SU-DHL-6 (cell line): ENCODE data around the gene EGFL7.

Source experiments
- EZH2phosphoT487 ChIP-seq: fragments of 200-600 bp; sonication (generic), shearing (Covaris generic); conservative IDR thresholded peaks from 2 replicates; pipeline ENCODE4 v1.6.1; 2018; ENCODE audit warnings: mild to moderate bottlenecking, antibody characterized with exemption, low read length, moderate library complexity, mixed read lengths
- TF ChIP-seq, protein P1 (sequence below): fragments of 200-600 bp; sonication (generic); IDR thresholded peaks from one replicate; pipeline ENCODE4 v1.5.1; 2017; ENCODE audit warnings: antibody characterized with exemption, mild to moderate bottlenecking, low read length, moderate library complexity; ENCODE audit not compliant: insufficient read depth, poor library complexity, severe bottlenecking

DNA sequence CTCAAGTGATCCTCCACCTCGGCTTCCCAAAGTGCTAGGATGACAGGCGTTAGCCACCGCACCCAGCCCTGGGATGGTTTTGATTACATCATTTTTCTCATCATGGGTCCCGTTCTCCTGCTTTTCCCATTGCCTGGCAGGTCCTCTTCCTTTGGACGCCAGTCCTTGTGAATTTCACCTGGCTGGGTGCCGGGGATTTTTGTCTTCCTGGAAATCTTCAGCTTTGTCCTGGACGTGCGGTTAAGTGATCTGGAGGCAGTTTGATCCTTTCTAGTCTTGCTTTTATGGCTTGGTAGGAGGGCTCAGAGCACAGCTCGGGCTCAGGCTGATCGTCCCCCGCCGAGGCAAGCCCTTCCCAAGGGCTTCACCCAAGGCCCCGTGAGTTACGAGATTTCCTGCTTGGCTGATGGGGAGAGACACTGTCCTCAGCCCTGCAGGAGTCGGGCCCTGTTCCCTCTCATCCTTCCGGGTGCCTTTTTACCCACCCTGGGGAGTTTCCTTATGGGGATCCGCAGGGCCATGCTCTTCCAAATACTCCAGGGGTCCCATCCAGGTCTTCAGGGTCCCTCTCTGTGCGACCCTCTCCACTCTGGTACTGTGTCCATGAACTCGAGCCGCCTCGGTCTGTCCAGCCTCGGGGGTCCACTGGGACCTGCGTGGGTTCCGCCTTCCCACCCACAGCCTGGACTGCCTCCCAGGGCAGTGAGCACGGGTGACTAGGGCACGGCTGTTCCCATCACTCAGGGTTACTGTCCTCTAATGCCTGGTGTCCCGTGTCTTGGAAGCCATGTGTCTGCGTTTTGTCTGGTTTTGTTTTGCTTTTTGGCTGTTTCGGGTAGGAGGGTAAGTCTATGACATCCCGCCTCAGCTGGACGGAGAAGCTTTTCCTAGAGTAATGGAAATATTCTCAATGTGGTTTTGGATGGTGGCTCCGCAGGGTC, 22.3 kb upstream of the EGFL7 start:
- TF ChIP-seq, protein P1, sequence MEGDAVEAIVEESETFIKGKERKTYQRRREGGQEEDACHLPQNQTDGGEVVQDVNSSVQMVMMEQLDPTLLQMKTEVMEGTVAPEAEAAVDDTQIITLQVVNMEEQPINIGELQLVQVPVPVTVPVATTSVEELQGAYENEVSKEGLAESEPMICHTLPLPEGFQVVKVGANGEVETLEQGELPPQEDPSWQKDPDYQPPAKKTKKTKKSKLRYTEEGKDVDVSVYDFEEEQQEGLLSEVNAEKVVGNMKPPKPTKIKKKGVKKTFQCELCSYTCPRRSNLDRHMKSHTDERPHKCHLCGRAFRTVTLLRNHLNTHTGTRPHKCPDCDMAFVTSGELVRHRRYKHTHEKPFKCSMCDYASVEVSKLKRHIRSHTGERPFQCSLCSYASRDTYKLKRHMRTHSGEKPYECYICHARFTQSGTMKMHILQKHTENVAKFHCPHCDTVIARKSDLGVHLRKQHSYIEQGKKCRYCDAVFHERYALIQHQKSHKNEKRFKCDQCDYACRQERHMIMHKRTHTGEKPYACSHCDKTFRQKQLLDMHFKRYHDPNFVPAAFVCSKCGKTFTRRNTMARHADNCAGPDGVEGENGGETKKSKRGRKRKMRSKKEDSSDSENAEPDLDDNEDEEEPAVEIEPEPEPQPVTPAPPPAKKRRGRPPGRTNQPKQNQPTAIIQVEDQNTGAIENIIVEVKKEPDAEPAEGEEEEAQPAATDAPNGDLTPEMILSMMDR, result no peak
- no peak for TF ChIP-seq EZH2phosphoT487
